ENCODE results near the gene NPB. TPM values are rescaled to one million over a fixed set of nuclear protein-coding genes. Genes with fewer than 3 reads are reported as not detected.

NPB gene
- polyA plus RNA-seq, 3 donors: 0.08 to 0.16 TPM; not detected in 1

DNA sequence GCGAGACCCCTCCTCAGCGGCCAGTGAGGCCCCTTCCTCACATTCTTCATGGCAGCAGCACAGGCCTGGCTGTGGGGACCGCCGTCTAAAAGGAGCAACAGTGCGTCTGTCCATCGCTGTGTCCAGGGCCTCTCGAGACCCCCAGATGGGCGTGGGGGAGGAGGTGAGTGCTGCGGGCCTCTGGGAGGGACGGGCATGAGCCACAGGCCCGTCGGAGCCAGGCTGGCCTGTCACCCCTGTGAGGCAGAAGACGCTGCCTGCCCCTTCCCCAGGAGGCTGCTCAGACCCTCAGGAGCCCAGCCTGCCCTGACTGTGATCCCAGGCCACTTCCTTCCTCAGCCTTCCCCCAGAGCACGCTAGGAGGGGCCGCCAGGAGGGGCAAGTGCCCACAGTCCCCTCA lies 37.2 kb downstream of the NPB start:
- H3K4me1 Mint-ChIP-seq: peaks cover 15% of the 10 kb centered on the region
- no peaks in the 10 kb centered on the region for H3K9me3 ChIP-seq (replicated peaks in 1 of 2; ENCODE audit: control insufficient read depth in 1 of 2, insufficient read depth in 1 of 2, low read length in 2 of 2)
- H3K27me3 Mint-ChIP-seq (ENCODE audit: low read depth in 3 of 3): peaks cover 21 to 65% (median 36%) of the 10 kb centered on the region in 3 donors
- no peak overlapping the region for H3K4me2 ChIP-seq (replicated peaks; ENCODE audit: extremely low read depth, low read length, poor library complexity, severe bottlenecking)
- H3K27ac ChIP-seq (ENCODE audit: low read depth in 1 of 2, low read length in 2 of 2): no peak overlapping the region
- no peak overlapping the region for H3K4me3 ChIP-seq (replicated peaks in 1 of 3; ENCODE audit: low read depth in 2 of 3, low read length in 3 of 3)
- no peak overlapping the region for H3K9ac ChIP-seq (ENCODE audit: insufficient read depth, low read length, poor library complexity, severe bottlenecking)
- H3K36me3 ChIP-seq (replicated peaks in 1 of 2; ENCODE audit: control insufficient read depth in 1 of 2, insufficient read depth in 2 of 2, low read length in 2 of 2): no peaks in the 10 kb centered on the region
- DNase-seq: no peak
- H3K36me3 Mint-ChIP-seq: no peaks in the 10 kb centered on the region
- TF ChIP-seq, protein P1, sequence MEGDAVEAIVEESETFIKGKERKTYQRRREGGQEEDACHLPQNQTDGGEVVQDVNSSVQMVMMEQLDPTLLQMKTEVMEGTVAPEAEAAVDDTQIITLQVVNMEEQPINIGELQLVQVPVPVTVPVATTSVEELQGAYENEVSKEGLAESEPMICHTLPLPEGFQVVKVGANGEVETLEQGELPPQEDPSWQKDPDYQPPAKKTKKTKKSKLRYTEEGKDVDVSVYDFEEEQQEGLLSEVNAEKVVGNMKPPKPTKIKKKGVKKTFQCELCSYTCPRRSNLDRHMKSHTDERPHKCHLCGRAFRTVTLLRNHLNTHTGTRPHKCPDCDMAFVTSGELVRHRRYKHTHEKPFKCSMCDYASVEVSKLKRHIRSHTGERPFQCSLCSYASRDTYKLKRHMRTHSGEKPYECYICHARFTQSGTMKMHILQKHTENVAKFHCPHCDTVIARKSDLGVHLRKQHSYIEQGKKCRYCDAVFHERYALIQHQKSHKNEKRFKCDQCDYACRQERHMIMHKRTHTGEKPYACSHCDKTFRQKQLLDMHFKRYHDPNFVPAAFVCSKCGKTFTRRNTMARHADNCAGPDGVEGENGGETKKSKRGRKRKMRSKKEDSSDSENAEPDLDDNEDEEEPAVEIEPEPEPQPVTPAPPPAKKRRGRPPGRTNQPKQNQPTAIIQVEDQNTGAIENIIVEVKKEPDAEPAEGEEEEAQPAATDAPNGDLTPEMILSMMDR (IDR thresholded peaks at IDR 0.05): no peak
- H3K79me2 ChIP-seq (ENCODE audit: insufficient read depth, low read length): no peaks in the 10 kb centered on the region
- H3K27me3 ChIP-seq (ENCODE audit: control insufficient read depth in 2 of 2, insufficient read depth in 2 of 2, low read length in 2 of 2): peaks cover 0 to 23% of the 10 kb centered on the region in 2 donors
- H3K9me3 Mint-ChIP-seq: peaks cover 0 to 4% (median 0%) of the 10 kb centered on the region in 7 donors
- H2AFZ ChIP-seq (ENCODE audit: insufficient read depth, low read depth, low read length, poor library complexity, severe bottlenecking): no peak overlapping the region
- 54% methylated on average over 13 of the region's 15 CpGs for WGBS (ENCODE audit: insufficient coverage)
- H3K4me1 ChIP-seq (ENCODE audit: control insufficient read depth in 1 of 2, insufficient read depth in 2 of 2, low read length in 2 of 2): peaks cover 10 to 16% of the 10 kb centered on the region in 2 donors
- H4K20me1 ChIP-seq (ENCODE audit: insufficient read depth, low read length): no peaks in the 10 kb centered on the region
- no peak overlapping the region for H3K27ac Mint-ChIP-seq
- intact Hi-C loops (cut with micrococcal nuclease): no loop called here
- peak overlapping the region in 1 of 2 donors; percentile 42 for H3K4me3 Mint-ChIP-seq

DNA sequence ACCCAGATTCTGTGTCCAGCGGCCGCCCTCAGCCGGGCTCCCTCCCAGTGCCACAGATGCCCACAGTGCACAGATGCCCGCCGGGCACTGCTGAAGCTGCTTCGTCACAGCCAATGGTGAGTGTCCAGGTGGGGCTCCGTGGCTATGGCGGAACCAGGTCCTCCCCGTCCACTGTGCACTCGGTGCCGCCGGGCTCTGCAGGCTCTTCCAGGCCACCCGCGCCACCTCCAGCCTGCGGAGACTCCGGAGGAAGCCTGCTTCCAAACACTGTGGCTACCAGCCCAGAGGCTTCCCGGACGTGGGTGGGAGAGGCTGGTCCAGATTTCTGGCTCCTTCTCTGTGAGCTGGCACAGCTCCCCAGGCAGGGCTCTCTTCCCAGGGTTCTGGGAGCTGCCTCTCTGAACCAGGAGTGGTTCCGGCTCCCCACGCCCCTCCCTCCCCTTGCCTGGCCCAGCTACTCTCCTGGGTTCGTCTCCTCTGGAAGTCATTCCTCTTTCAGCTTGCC lies 37.9 kb downstream of the NPB start:
- no peak overlapping the region for H3K4me2 ChIP-seq (replicated peaks; ENCODE audit: extremely low read depth, low read length, poor library complexity, severe bottlenecking)
- peak overlapping the region in 1 of 2 donors; percentile 26 for H3K4me3 Mint-ChIP-seq
- WGBS (ENCODE audit: insufficient coverage): 92% methylated on average over 13 of the region's 21 CpGs

More for the DNA sequence above, 37.9 kb downstream of the NPB start:
- Mint-ChIP-seq H3K36me3 (no peaks in the 10 kb centered on the region), H3K9me3 (peaks cover 0 to 4% (median 0%) of the 10 kb centered on the region in 7 donors), H3K27ac (no peak overlapping the region), H3K4me1 (peaks cover 15% of the 10 kb centered on the region), H3K27me3 (ENCODE audit: low read depth in 3 of 3) (peaks cover 20 to 64% (median 36%) of the 10 kb centered on the region in 3 donors)
- Histone ChIP-seq H3K9ac (ENCODE audit: insufficient read depth, low read length, poor library complexity, severe bottlenecking) (no peak overlapping the region), H3K79me2 (ENCODE audit: insufficient read depth, low read length) (no peaks in the 10 kb centered on the region), H3K4me3 (replicated peaks in 1 of 3; ENCODE audit: low read depth in 2 of 3, low read length in 3 of 3) (no peak overlapping the region), H2AFZ (ENCODE audit: insufficient read depth, low read depth, low read length, poor library complexity, severe bottlenecking) (no peak overlapping the region), H3K27me3 (ENCODE audit: control insufficient read depth in 2 of 2, insufficient read depth in 2 of 2, low read length in 2 of 2) (peaks cover 0 to 23% of the 10 kb centered on the region in 2 donors), H3K27ac (ENCODE audit: low read depth in 1 of 2, low read length in 2 of 2) (no peak overlapping the region), H3K4me1 (ENCODE audit: control insufficient read depth in 1 of 2, insufficient read depth in 2 of 2, low read length in 2 of 2) (peaks cover 10 to 16% of the 10 kb centered on the region in 2 donors), H4K20me1 (ENCODE audit: insufficient read depth, low read length) (no peaks in the 10 kb centered on the region), H3K36me3 (replicated peaks in 1 of 2; ENCODE audit: control insufficient read depth in 1 of 2, insufficient read depth in 2 of 2, low read length in 2 of 2) (no peaks in the 10 kb centered on the region), H3K9me3 (replicated peaks in 1 of 2; ENCODE audit: control insufficient read depth in 1 of 2, insufficient read depth in 1 of 2, low read length in 2 of 2) (no peaks in the 10 kb centered on the region)
- no peak for DNase-seq
- TF ChIP-seq, protein P1 (IDR thresholded peaks at IDR 0.05): no peak
- intact Hi-C loops (cut with micrococcal nuclease): no loop called here

All from CD14-positive monocyte (primary cell).